Fibroblast of the aortic adventitia (primary cell): ENCODE measurements around the gene LYSET. TPM values are rescaled to one million over a fixed set of nuclear protein-coding genes. Genes with fewer than 3 reads are reported as not detected.
A peak's percentile ranks its signal among the peaks of the same experiment; 100 is the strongest.

Experiments used
- DNase-seq: peaks from one replicate; pipeline ENCODE4 v3.0.0-alpha.2; 2010; ENCODE audit warnings: low read depth
- H3K4me3 ChIP-seq: 2 replicates; pipeline ENCODE4 v1.5.1; 2011; ENCODE audit warnings: low read depth, mild to moderate bottlenecking, control low read depth, low read length, moderate library complexity
- total RNA-seq: library from RNA; depleted of rRNA; stranded (reverse); fragments of >200 nt; gene quantifications from 2 replicates; pipeline ENCODE4 v1.2.3, GENCODE V29; 2012; ENCODE audit warnings: low replicate concordance
- TF ChIP-seq, protein P1 (sequence below): IDR thresholded peaks from 2 replicates; pipeline ENCODE4 v1.5.1; 2011; ENCODE audit warnings: mild to moderate bottlenecking, low read length, control low read depth, inconsistent platforms; ENCODE audit not compliant: insufficient read depth

Gene LYSET
- total RNA-seq, 1 donor: 12.1 TPM

DNA sequence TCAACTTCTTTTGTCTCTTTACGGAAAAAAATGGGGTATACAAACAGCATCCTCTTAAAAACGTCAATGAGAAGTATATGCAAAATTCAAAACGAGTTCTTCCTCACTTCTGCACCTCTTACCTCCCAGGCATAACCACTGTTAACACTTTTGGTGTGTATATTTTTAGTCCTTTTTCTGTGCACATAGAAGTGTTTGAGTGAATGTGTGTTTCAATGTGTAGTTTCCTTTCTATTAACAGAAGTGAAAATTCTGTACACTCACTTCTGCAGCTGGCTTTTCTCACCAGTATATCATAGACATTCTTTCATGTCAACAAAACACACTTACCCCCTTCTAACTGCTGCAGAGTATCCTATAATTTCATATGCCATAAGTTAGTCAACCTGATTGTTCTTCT, 27.3 kb downstream of the LYSET start:
- TF ChIP-seq, protein P1, sequence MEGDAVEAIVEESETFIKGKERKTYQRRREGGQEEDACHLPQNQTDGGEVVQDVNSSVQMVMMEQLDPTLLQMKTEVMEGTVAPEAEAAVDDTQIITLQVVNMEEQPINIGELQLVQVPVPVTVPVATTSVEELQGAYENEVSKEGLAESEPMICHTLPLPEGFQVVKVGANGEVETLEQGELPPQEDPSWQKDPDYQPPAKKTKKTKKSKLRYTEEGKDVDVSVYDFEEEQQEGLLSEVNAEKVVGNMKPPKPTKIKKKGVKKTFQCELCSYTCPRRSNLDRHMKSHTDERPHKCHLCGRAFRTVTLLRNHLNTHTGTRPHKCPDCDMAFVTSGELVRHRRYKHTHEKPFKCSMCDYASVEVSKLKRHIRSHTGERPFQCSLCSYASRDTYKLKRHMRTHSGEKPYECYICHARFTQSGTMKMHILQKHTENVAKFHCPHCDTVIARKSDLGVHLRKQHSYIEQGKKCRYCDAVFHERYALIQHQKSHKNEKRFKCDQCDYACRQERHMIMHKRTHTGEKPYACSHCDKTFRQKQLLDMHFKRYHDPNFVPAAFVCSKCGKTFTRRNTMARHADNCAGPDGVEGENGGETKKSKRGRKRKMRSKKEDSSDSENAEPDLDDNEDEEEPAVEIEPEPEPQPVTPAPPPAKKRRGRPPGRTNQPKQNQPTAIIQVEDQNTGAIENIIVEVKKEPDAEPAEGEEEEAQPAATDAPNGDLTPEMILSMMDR: no peak
- no peak overlapping the region for H3K4me3 ChIP-seq
- no peak for DNase-seq

DNA sequence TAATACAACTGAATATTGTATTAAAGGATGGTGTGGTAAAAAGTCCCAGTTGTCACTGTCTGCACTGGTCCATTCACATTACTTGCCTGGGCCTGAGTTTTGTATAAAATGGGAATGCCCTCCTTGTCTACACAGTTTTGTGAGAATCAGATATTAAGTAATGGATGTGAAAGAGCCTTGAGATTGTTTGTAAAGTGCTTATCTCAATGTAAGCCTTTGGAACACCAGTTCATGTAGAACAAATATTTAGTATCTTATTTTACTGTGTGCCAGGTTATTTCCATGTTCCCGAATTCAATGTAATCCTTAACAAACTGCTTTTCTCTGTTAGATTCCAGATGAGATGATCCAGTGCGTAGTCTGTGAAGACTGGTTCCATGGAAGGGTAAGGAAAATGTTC, 29.5 kb downstream of the LYSET start:
- TF ChIP-seq, protein P1: no peak
- no peak for DNase-seq
- H3K4me3 ChIP-seq: no peak overlapping the region

DNA sequence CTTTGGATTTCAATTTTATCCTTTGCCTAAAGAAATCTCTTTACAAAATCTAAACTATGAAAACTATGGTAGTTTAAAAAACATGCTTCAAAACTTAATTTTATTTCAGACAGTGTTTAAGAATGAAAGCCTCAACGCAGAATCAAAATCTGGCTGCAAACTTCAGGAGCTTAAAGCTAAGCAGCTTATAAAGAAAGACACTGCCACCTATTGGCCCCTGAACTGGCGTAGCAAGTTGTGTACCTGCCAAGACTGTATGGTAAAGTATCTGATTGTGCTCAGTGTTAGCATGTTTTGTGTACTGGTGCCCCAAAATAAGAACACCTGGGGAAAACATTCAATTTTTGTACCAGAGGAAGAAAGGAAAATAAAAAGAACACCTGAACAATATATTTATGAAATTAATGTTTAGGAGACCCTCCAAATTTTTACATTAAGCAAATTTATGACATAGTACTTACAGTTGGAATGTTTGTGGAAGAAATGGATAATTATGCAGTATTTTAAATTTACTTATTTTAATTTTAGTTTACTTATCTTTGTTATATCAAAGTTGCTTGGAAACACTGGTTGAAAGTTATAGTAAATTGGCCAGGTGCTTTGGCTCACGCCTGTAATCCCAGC, 34.1 kb downstream of the LYSET start:
- H3K4me3 ChIP-seq: no peak overlapping the region
- peak; percentile 73 for DNase-seq
- TF ChIP-seq, protein P1: peak; percentile 56

DNA sequence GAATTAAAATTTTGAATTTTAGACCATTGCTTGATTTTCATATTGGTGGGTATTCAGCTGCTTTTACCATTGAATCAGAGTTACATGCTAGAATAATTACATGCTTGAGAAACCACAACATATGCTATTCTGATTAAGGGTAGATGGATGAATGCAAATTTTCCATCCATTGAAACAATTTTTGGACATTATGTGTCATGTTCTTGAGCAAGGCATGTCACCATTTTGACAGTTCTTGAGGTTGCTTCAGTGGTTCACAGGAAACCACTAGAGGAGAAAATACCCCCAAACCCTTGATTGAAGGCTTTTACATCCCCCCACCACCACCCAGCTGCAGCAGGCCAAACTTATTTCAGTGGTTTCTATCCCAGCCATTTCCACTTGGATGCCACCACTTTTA, 35.4 kb downstream of the LYSET start:
- H3K4me3 ChIP-seq: no peak overlapping the region
- no peak for DNase-seq
- TF ChIP-seq, protein P1: no peak

DNA sequence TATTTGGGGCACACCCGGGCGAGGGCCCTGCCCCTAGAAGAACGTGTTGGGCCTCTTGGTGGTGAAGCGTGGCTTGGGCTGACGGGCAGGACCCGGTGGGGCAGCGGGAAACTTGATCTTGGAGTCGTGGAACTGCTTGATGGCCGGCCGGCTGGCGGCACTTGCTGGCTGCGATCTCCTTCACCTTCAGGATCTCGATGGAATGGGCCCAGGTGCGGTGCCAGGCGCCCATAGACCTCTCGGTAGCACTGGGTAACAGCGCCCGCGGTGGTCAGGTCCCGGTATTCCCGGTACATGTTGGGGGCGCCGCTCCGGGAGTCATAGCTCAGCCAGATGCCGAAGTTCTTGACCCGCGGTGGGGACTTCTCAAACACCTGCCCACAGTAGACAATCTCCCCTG, 38.4 kb downstream of the LYSET start:
- H3K4me3 ChIP-seq: no peak overlapping the region
- TF ChIP-seq, protein P1: no peak
- no peak for DNase-seq

DNA sequence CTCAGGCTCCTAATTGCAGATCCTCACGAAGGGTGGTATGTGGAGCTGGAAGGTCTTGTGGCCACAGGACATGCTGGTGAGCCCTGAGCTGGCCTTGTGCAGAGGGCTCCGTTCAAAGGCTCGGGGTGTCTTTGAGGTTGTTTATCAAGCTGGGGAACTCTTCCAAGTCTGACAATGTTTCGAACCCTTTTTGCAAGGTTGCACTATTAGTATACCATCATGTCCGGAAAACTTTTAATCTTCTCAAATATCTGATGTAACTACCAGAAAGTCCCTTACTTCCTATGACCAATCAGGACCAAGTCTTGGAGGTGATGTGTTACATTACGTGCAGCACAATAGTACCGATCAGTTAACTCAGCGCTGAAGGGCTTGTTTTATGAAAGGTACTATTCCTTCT, 43.4 kb downstream of the LYSET start:
- no peak overlapping the region for H3K4me3 ChIP-seq
- TF ChIP-seq, protein P1: no peak
- no peak for DNase-seq

DNA sequence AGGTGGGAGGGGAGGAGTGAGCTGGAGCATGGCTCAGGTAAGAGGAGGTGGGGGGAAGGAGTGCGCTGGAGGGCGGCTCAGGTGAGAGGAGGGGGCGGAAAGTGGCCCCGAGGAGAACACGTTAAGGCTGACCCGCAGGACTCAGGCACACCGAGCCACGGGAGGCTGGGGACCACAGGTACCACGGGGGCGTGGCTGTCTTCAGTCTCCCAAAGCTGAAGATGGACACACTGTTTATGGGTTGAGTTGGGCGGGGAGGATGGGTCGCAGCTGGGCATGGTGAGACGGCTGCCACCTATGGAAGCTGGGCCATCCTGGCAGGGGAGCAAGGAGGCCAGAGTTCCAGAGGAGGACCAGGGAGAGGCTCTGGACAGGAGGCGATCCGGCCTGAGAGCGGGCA, 45.4 kb downstream of the LYSET start:
- no peak for DNase-seq
- TF ChIP-seq, protein P1: no peak
- H3K4me3 ChIP-seq: no peak overlapping the region
